ENCODE data around the gene STIP1. TPM values are rescaled to one million over a fixed set of nuclear protein-coding genes. Genes with fewer than 3 reads are reported as not detected.

STIP1 gene
- total and polyA plus RNA-seq, 9 of the 15 experiments (the other 6 are each of a cell fraction or from before 2014, with no cell fraction given) = 58.1 to 465 (median 346) TPM

GRCh38 chr11:64185175-64185692 lies 737 bp upstream of the STIP1 start (continued):
- TF ChIP-seq MGA (IDR thresholded peaks at IDR 0.05) (peak; percentile 98), GABPA (tag; conservative IDR thresholded peaks at IDR 0.05; ENCODE audit: low read depth) (peak; percentile 74), POLR2A (conservative IDR thresholded peaks at IDR 0.05) (peak; percentile 99), ZNF79 (CRISPR knock-in tag; IDR thresholded peaks at IDR 0.05; ENCODE audit: low read depth) (no peak), ZNF512 (tag; IDR thresholded peaks at IDR 0.05) (no peak)
